Esophagus squamous epithelium (tissue), 5 donors: Measurements from ENCODE around the gene CYP4F12. TPM values are rescaled to one million over a fixed set of nuclear protein-coding genes. Genes with fewer than 3 reads are reported as not detected.
"Not testable (repeated sequence)": the region's sequence is repeated elsewhere in the genome, so short reads cannot be mapped to it uniquely, and the experiment has no call there.

Experiments
- DNase-seq: peaks from one replicate; lab custom pipeline; 2025; lab: John Stamatoyannopoulos, UW
- H3K27ac ChIP-seq, 4 donors: fragments of 200-600 bp; sonication (generic); one replicate each; pipeline ENCODE4 v1.5.1; 2016 to 2019; ENCODE audit warnings: mild to moderate bottlenecking in 1 of 4
- H3K27me3 ChIP-seq, 4 donors: fragments of 200-600 bp; sonication (generic); 1 replicate in 3 of 4; 2 replicates in 1 of 4; pipeline versions ENCODE4 v1.5.1 to v1.6.0; 2017 to 2021; ENCODE audit warnings: antibody characterized with exemption in 1 of 4
- H3K36me3 ChIP-seq, 3 donors: fragments of 200-600 bp; sonication (generic); one replicate each; pipeline ENCODE4 v1.5.1; 2016 to 2019
- H3K4me1 ChIP-seq, 3 donors: fragments of 200-600 bp; sonication (generic); one replicate each; pipeline ENCODE4 v1.5.1; 2017 to 2019
- H3K4me3 ChIP-seq, 4 donors: fragments of 200-600 bp; sonication (generic); 1 replicate in 3 of 4; 2 replicates in 1 of 4; pipeline ENCODE4 v1.5.1; 2016 to 2019; ENCODE audit warnings: mild to moderate bottlenecking in 2 of 4, moderate library complexity in 1 of 4
- H3K9me3 ChIP-seq, 3 donors: fragments of 200-600 bp; sonication (generic); one replicate each; pipeline ENCODE4 v1.5.1; 2016 to 2019
- POLR2A ChIP-seq, 4 donors: fragments of 450-650 bp; IDR thresholded peaks; one replicate each; pipeline ENCODE4 v1.6.1; 2017; ENCODE audit warnings: antibody characterized with exemption in 4 of 4, mild to moderate bottlenecking in 4 of 4, moderate library complexity in 3 of 4
- WGBS, 2 donors: methylation state at CpG; one replicate each; pipeline ENCODE4 v1.1.5; 2018; 5-methylcytosine and 5-hydroxymethylcytosine counted together
- intact Hi-C: fragments of 100-400 bp; cut with DNase I; formaldehyde crosslinking; loops from one replicate; pipeline ENCODE4 v1.15.0; 2022
- total RNA-seq, 4 donors: library from RNA; depleted of rRNA; stranded (reverse); fragments of >200 nt; gene quantifications; one replicate each; pipeline ENCODE4 v1.1.0, GENCODE V29; 2016
- TF ChIP-seq, protein P1 (sequence below), 6 experiments: fragments of 450-650 bp in 4 of 6; fragments of 200-600 bp in 2 of 6; sonication (generic) in 2 of 6; IDR thresholded peaks; one replicate each; pipeline ENCODE4 v1.5.1; 2016 to 2019; ENCODE audit warnings: antibody characterized with exemption in 6 of 6, mild to moderate bottlenecking in 4 of 6, moderate library complexity in 4 of 6
- donor health status: DM: yes; HTN: yes; CAD: no.

Gene CYP4F12
- total RNA-seq, 4 donors from 2014 or later: 34.5 to 79.3 (median 61.0) TPM

DNA sequence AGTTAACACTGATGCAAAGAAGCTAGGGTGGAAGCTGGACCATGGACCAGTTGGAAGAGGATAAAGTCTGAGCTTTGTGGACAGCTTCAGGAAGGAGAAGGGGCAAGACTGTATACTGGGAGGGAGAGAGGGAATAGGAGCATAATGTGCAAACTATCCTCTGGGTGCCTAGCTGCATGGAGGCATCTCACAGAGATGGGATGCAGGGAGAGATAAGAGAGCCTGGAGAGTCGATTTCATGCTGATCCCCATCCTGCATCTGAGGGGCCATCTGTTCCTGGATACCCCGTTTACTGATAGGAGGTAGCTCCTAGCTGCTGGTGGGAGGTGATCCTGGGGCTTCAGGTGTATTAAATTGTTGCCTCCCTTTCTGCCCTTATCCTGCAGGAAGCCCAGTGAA, 23.4 kb upstream of the CYP4F12 start:
- no peak for TF ChIP-seq POLR2A (IDR thresholded peaks at IDR 0.05)
- TF ChIP-seq, protein P1, sequence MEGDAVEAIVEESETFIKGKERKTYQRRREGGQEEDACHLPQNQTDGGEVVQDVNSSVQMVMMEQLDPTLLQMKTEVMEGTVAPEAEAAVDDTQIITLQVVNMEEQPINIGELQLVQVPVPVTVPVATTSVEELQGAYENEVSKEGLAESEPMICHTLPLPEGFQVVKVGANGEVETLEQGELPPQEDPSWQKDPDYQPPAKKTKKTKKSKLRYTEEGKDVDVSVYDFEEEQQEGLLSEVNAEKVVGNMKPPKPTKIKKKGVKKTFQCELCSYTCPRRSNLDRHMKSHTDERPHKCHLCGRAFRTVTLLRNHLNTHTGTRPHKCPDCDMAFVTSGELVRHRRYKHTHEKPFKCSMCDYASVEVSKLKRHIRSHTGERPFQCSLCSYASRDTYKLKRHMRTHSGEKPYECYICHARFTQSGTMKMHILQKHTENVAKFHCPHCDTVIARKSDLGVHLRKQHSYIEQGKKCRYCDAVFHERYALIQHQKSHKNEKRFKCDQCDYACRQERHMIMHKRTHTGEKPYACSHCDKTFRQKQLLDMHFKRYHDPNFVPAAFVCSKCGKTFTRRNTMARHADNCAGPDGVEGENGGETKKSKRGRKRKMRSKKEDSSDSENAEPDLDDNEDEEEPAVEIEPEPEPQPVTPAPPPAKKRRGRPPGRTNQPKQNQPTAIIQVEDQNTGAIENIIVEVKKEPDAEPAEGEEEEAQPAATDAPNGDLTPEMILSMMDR (IDR thresholded peaks at IDR 0.05): no peak
- Histone ChIP-seq H3K27ac (no peak overlapping the region), H3K27me3 (peaks cover 0 to 8% (median 0%) of the 10 kb centered on the region in 4 donors), H3K9me3 (no peaks in the 10 kb centered on the region), H3K36me3 (peaks cover 0 to 60% (median 0%) of the 10 kb centered on the region in 3 donors), H3K4me3 (no peak overlapping the region), H3K4me1 (no peaks in the 10 kb centered on the region)
- DNase-seq: no peak
- intact Hi-C loops: no loop called here
- WGBS, 2 donors: 54 to 64% methylated on average over 2 of the region's 2 CpGs

- DNase-seq, H3K4me1 ChIP-seq, H3K4me3 ChIP-seq, intact Hi-C loops, H3K9me3 ChIP-seq, H3K27ac ChIP-seq: not testable (repeated sequence)
- Histone ChIP-seq H3K36me3 (peaks cover 0 to 59% (median 0%) of the 10 kb centered on the region in 3 donors), H3K27me3 (peaks cover 0 to 11% (median 0%) of the 10 kb centered on the region in 4 donors)
Observed at GRCh38 chr19:15650123-15650522, 22.8 kb upstream of the CYP4F12 start.

GRCh38 chr19:15651791-15652190, 21.1 kb upstream of the CYP4F12 start:
- WGBS, 2 donors: 43 to 89% methylated on average over 2 to 3 of the region's 3 CpGs
- TF ChIP-seq, protein P1 (IDR thresholded peaks at IDR 0.05): no peak
- no peak for TF ChIP-seq POLR2A (IDR thresholded peaks at IDR 0.05)

DNA sequence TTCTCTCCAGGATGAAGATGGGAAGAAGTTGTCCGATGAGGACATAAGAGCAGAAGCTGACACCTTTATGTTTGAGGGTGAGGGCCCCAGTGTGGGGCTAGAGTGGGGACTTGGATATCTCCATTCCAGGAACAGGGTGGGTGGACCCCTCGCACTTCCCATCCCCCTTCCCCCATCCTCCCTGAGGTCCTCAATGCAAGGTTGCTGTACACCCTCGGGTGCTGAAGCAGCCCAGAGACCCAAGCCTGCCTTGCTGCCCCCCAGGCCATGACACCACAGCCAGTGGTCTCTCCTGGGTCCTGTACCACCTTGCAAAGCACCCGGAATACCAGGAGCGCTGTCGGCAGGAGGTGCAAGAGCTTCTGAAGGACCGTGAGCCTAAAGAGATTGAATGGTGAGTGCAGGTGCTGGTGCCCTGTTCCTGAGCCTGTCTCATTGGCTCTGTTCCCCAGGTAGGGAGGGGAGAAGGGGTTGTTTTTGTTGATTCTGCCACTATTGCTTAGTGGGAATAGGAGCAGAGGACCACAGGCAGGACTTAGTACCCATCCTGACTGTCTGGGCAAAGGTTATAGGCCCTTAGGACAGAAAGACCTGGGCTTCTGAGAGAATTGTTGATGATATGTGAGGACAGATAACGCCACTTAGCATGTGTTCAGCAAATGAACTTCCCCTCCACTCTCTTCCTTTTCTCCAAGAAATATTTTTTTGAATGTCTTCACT, 20.2 kb upstream of the CYP4F12 start:
- DNase-seq: no peak

More at GRCh38 chr19:15651791-15652190, 21.1 kb upstream of the CYP4F12 start:
- H3K4me1 ChIP-seq: no peaks in the 10 kb centered on the region
- H3K27me3 ChIP-seq: peaks cover 0 to 12% (median 0%) of the 10 kb centered on the region in 4 donors
- H3K4me3 ChIP-seq: no peak overlapping the region
- H3K36me3 ChIP-seq: peaks cover 0 to 46% (median 0%) of the 10 kb centered on the region in 3 donors
- H3K27ac ChIP-seq: no peak overlapping the region
- intact Hi-C loops: no loop called here
- DNase-seq: no peak
- no peaks in the 10 kb centered on the region for H3K9me3 ChIP-seq

GRCh38 chr19:15656467-15656866, 16.4 kb upstream of the CYP4F12 start:
- H3K9me3 ChIP-seq: no peaks in the 10 kb centered on the region
- no peak for DNase-seq
- peaks cover 0 to 37% (median 4%) of the 10 kb centered on the region in 3 donors for H3K36me3 ChIP-seq
- no peak overlapping the region for H3K27ac ChIP-seq
- no peak for TF ChIP-seq POLR2A (IDR thresholded peaks at IDR 0.05)
- TF ChIP-seq, protein P1 (IDR thresholded peaks at IDR 0.05): no peak
- no peak overlapping the region for H3K4me3 ChIP-seq
- H3K4me1 ChIP-seq: no peaks in the 10 kb centered on the region
- peaks cover 0 to 32% (median 0%) of the 10 kb centered on the region in 4 donors for H3K27me3 ChIP-seq
- intact Hi-C loops: no loop called here

More for the DNA sequence above, 20.2 kb upstream of the CYP4F12 start:
- H3K27ac ChIP-seq: no peak overlapping the region
- 73 to 76% methylated on average over 4 of the region's 8 CpGs for WGBS, 2 donors
- peaks cover 0 to 19% (median 0%) of the 10 kb centered on the region in 4 donors for H3K27me3 ChIP-seq
- no peaks in the 10 kb centered on the region for H3K4me1 ChIP-seq
- TF ChIP-seq, protein P1 (IDR thresholded peaks at IDR 0.05): no peak
- TF ChIP-seq POLR2A (IDR thresholded peaks at IDR 0.05): no peak
- intact Hi-C loops: no loop called here
- no peak overlapping the region for H3K4me3 ChIP-seq
- peaks cover 0 to 37% (median 0%) of the 10 kb centered on the region in 3 donors for H3K36me3 ChIP-seq
- H3K9me3 ChIP-seq: no peaks in the 10 kb centered on the region
